ENCODE data around the gene CASTOR2. TPM values are rescaled to one million over a fixed set of nuclear protein-coding genes. Genes with fewer than 3 reads are reported as not detected.

CASTOR2 gene
- total RNA-seq, 1 donor from 2014 or later = 21.3 TPM

GRCh38 chr7:75040512-75040911, 76.0 kb downstream of the CASTOR2 start:
- Mint-ChIP-seq H3K4me1 (ENCODE audit: low read depth, unreplicated experiment) (peaks cover 5% of the 10 kb centered on the region), H3K27me3 (ENCODE audit: low read depth, unreplicated experiment) (no peaks in the 10 kb centered on the region), H3K4me3 (ENCODE audit: unreplicated experiment) (no peak overlapping the region), H3K9me3 (ENCODE audit: unreplicated experiment) (no peaks in the 10 kb centered on the region), H3K27ac (ENCODE audit: unreplicated experiment) (no peak overlapping the region), H3K36me3 (ENCODE audit: low read depth, unreplicated experiment) (peaks cover 8% of the 10 kb centered on the region)
- peaks cover 8% of the 10 kb centered on the region for H3K4me1 ChIP-seq (ENCODE audit: insufficient read depth, low read length)
- DNase-seq (ENCODE audit: low read depth) (no peak), FAIRE-seq (no peak)
- H4K20me1 ChIP-seq (ENCODE audit: insufficient read depth, low read length) = peaks cover 4% of the 10 kb centered on the region
- no peak overlapping the region for H3K4me2 ChIP-seq (ENCODE audit: low read length)
- no peak overlapping the region for H3K27ac ChIP-seq (ENCODE audit: low read depth, low read length)
- no peaks in the 10 kb centered on the region for H3K79me2 ChIP-seq (ENCODE audit: insufficient read depth, low read length)
- H3K4me3 ChIP-seq (ENCODE audit: insufficient read depth, low read depth, low read length) = no peak overlapping the region
- no peaks in the 10 kb centered on the region for H3K9me3 ChIP-seq (ENCODE audit: insufficient read depth, low read depth, low read length)
- H3K9ac ChIP-seq (ENCODE audit: low read length) = no peak overlapping the region
- no peak overlapping the region for H2AFZ ChIP-seq (ENCODE audit: low read depth, low read length)
- H3K36me3 ChIP-seq (ENCODE audit: insufficient read depth, low read length) = peaks cover 4% of the 10 kb centered on the region
- TF ChIP-seq EZH2 (IDR thresholded peaks at IDR 0.05; ENCODE audit: insufficient read depth, low read length) (no peak), CTCF (IDR thresholded peaks at IDR 0.05; ENCODE audit: insufficient read depth, low read depth, low read length) (no peak)
- no peaks in the 10 kb centered on the region for H3K27me3 ChIP-seq (ENCODE audit: insufficient read depth, low read length)

GRCh38 chr7:75042286-75042685, 77.8 kb downstream of the CASTOR2 start:
- H3K27ac ChIP-seq (ENCODE audit: low read depth, low read length) = no peak overlapping the region
- no peaks in the 10 kb centered on the region for H3K9me3 ChIP-seq (ENCODE audit: insufficient read depth, low read depth, low read length)
- Mint-ChIP-seq H3K27me3 (ENCODE audit: low read depth, unreplicated experiment) (no peaks in the 10 kb centered on the region), H3K4me3 (ENCODE audit: unreplicated experiment) (no peak overlapping the region), H3K36me3 (ENCODE audit: low read depth, unreplicated experiment) (peaks cover 8% of the 10 kb centered on the region), H3K9me3 (ENCODE audit: unreplicated experiment) (no peaks in the 10 kb centered on the region), H3K27ac (ENCODE audit: unreplicated experiment) (no peak overlapping the region), H3K4me1 (ENCODE audit: low read depth, unreplicated experiment) (peaks cover 5% of the 10 kb centered on the region)
- no peak for TF ChIP-seq CTCF (IDR thresholded peaks at IDR 0.05; ENCODE audit: insufficient read depth, low read depth, low read length)
- no peaks in the 10 kb centered on the region for H3K27me3 ChIP-seq (ENCODE audit: insufficient read depth, low read length)
- H3K4me1 ChIP-seq (ENCODE audit: insufficient read depth, low read length) = peaks cover 8% of the 10 kb centered on the region
- no peak overlapping the region for H2AFZ ChIP-seq (ENCODE audit: low read depth, low read length)
- H3K36me3 ChIP-seq (ENCODE audit: insufficient read depth, low read length) = peaks cover 4% of the 10 kb centered on the region
- no peak for DNase-seq (ENCODE audit: low read depth)
- peaks cover 4% of the 10 kb centered on the region for H4K20me1 ChIP-seq (ENCODE audit: insufficient read depth, low read length)
- FAIRE-seq = no peak
- no peak overlapping the region for H3K9ac ChIP-seq (ENCODE audit: low read length)
- H3K79me2 ChIP-seq (ENCODE audit: insufficient read depth, low read length) = no peaks in the 10 kb centered on the region
- H3K4me2 ChIP-seq (ENCODE audit: low read length) = no peak overlapping the region
- no peak overlapping the region for H3K4me3 ChIP-seq (ENCODE audit: insufficient read depth, low read depth, low read length)

- H3K4me3 ChIP-seq (ENCODE audit: insufficient read depth, low read depth, low read length) = no peak overlapping the region
- peaks cover 8% of the 10 kb centered on the region for H3K4me1 ChIP-seq (ENCODE audit: insufficient read depth, low read length)
- FAIRE-seq = no peak
- Mint-ChIP-seq H3K27ac (ENCODE audit: unreplicated experiment) (no peak overlapping the region), H3K27me3 (ENCODE audit: low read depth, unreplicated experiment) (no peaks in the 10 kb centered on the region), H3K36me3 (ENCODE audit: low read depth, unreplicated experiment) (peaks cover 8% of the 10 kb centered on the region), H3K4me1 (ENCODE audit: low read depth, unreplicated experiment) (peaks cover 5% of the 10 kb centered on the region), H3K9me3 (ENCODE audit: unreplicated experiment) (no peaks in the 10 kb centered on the region), H3K4me3 (ENCODE audit: unreplicated experiment) (no peak overlapping the region)
- H3K9me3 ChIP-seq (ENCODE audit: insufficient read depth, low read depth, low read length) = no peaks in the 10 kb centered on the region
- no peak overlapping the region for H3K9ac ChIP-seq (ENCODE audit: low read length)
- H2AFZ ChIP-seq (ENCODE audit: low read depth, low read length) = no peak overlapping the region
- no peak overlapping the region for H3K4me2 ChIP-seq (ENCODE audit: low read length)
- no peaks in the 10 kb centered on the region for H3K27me3 ChIP-seq (ENCODE audit: insufficient read depth, low read length)
- TF ChIP-seq CTCF (IDR thresholded peaks at IDR 0.05; ENCODE audit: insufficient read depth, low read depth, low read length) (no peak), EZH2 (IDR thresholded peaks at IDR 0.05; ENCODE audit: insufficient read depth, low read length) (no peak)
- H3K36me3 ChIP-seq (ENCODE audit: insufficient read depth, low read length) = peaks cover 4% of the 10 kb centered on the region
- no peak for DNase-seq (ENCODE audit: low read depth)
- H4K20me1 ChIP-seq (ENCODE audit: insufficient read depth, low read length) = peaks cover 4% of the 10 kb centered on the region
- no peaks in the 10 kb centered on the region for H3K79me2 ChIP-seq (ENCODE audit: insufficient read depth, low read length)
- no peak overlapping the region for H3K27ac ChIP-seq (ENCODE audit: low read depth, low read length)
These were observed 78.6 kb downstream of the CASTOR2 start for GRCh38 chr7:75042831-75043703.

Data from astrocyte (in vitro differentiated cells and primary cell).